Upper lobe of left lung (tissue), 4 donors: ENCODE data around the gene CYP2B6.
"Not testable (repeated sequence)": the region's sequence is repeated elsewhere in the genome, so short reads cannot be mapped to it uniquely, and the experiment has no call there.

ENCODE experiments used
- CTCF ChIP-seq, 6 experiments: fragments of 450-650 bp in 4 of 6; fragments of 200-600 bp in 2 of 6; sonication (generic) in 2 of 6; IDR thresholded peaks; one replicate each; pipeline ENCODE4 v1.5.1; 2016 to 2019; ENCODE audit warnings: antibody characterized with exemption in 6 of 6
- POLR2A ChIP-seq, 4 donors: fragments of 450-650 bp; IDR thresholded peaks; one replicate each; pipeline ENCODE4 v1.5.1; 2016 to 2017; ENCODE audit warnings: antibody characterized with exemption in 4 of 4, mild to moderate bottlenecking in 2 of 4
- POLR2AphosphoS5 ChIP-seq, 2 donors: sonication (generic); formaldehyde crosslinking; IDR thresholded peaks; one replicate each; pipeline ENCODE4 v1.5.1; 2017; ENCODE audit warnings: antibody characterized with exemption in 2 of 2

DNA sequence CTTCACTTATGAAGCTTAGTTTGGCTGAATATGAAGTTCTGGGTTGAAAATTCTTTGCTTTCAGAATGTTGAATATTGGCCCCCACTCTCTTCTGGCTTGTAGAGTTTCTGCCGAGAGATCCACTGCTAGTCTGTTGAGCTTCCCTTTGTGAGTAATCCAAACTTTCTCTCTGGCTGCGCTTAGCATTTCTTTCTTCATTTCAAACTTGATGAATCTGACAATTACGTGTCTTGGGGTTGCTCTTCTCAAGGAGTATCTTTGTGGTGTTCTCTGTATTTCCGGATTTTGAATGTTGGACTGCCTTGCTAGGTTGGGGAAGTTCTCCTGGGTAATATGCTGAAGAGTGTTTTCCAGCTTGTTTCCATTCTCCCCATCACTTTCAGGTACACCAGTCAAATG is 21.4 kb upstream of the CYP2B6 start:
- not testable (repeated sequence) for TF ChIP-seq CTCF, POLR2AphosphoS5, POLR2A (IDR thresholded peaks at IDR 0.05)
